ENCODE measurements around the gene MBD3.

DNA sequence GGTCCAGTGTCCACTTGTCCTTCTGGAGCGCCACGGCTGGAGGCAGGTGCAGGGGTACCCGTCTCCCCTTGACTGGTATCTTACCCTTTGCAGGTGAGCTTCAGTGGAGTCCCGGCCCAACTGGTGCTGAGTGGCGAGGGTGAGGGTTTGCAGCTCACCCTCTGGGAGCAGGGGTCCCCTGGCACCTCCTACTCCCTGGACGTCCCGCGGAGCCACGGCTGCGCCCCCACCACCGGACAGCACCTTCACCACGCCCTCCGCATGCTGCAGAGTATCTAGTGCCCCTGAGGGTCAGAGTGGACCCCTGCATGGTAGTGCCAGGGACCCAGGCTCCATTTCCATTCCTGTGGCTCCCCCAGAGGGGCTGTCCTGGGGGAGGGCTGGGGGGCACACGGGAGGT is 57.7 kb downstream of the MBD3 start:
- TF ChIP-seq, protein P1, sequence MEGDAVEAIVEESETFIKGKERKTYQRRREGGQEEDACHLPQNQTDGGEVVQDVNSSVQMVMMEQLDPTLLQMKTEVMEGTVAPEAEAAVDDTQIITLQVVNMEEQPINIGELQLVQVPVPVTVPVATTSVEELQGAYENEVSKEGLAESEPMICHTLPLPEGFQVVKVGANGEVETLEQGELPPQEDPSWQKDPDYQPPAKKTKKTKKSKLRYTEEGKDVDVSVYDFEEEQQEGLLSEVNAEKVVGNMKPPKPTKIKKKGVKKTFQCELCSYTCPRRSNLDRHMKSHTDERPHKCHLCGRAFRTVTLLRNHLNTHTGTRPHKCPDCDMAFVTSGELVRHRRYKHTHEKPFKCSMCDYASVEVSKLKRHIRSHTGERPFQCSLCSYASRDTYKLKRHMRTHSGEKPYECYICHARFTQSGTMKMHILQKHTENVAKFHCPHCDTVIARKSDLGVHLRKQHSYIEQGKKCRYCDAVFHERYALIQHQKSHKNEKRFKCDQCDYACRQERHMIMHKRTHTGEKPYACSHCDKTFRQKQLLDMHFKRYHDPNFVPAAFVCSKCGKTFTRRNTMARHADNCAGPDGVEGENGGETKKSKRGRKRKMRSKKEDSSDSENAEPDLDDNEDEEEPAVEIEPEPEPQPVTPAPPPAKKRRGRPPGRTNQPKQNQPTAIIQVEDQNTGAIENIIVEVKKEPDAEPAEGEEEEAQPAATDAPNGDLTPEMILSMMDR (IDR thresholded peaks at IDR 0.05), result no peak
- TF ChIP-seq POLR2A (IDR thresholded peaks at IDR 0.05), result no peak

Measured in uterus (tissue), 2 donors.